Measurements from ENCODE around the gene RNF31.

- TF ChIP-seq ZNF891 (CRISPR knock-in tag; IDR thresholded peaks at IDR 0.05): no peak
- no peak for TF ChIP-seq RFX1 (IDR thresholded peaks at IDR 0.05)
- no peak for TF ChIP-seq TRIM24 (CRISPR knock-in tag; IDR thresholded peaks at IDR 0.05)
- TF ChIP-seq ZNF737 (CRISPR knock-in tag; IDR thresholded peaks at IDR 0.05; ENCODE audit: borderline replicate concordance): no peak
- no peak for TF ChIP-seq ZNF292 (CRISPR knock-in tag; IDR thresholded peaks at IDR 0.05; ENCODE audit: borderline replicate concordance, low read depth)
- TF ChIP-seq, protein P1, sequence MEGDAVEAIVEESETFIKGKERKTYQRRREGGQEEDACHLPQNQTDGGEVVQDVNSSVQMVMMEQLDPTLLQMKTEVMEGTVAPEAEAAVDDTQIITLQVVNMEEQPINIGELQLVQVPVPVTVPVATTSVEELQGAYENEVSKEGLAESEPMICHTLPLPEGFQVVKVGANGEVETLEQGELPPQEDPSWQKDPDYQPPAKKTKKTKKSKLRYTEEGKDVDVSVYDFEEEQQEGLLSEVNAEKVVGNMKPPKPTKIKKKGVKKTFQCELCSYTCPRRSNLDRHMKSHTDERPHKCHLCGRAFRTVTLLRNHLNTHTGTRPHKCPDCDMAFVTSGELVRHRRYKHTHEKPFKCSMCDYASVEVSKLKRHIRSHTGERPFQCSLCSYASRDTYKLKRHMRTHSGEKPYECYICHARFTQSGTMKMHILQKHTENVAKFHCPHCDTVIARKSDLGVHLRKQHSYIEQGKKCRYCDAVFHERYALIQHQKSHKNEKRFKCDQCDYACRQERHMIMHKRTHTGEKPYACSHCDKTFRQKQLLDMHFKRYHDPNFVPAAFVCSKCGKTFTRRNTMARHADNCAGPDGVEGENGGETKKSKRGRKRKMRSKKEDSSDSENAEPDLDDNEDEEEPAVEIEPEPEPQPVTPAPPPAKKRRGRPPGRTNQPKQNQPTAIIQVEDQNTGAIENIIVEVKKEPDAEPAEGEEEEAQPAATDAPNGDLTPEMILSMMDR (CRISPR knock-in tag; IDR thresholded peaks at IDR 0.05): no peak
- TF ChIP-seq MED1 (CRISPR knock-in tag; IDR thresholded peaks at IDR 0.05): no peak
Observed at GRCh38 chr14:24143511-24143910, 3.8 kb upstream of the RNF31 start.

Data from HepG2 (cell line).